Measurements from ENCODE around the gene DZIP1L. TPM values are rescaled to one million over a fixed set of nuclear protein-coding genes. Genes with fewer than 3 reads are reported as not detected.
"Not testable (repeated sequence)": the region's sequence is repeated elsewhere in the genome, so short reads cannot be mapped to it uniquely, and the experiment has no call there.

The DZIP1L gene
- polyA plus RNA-seq, 3 donors from 2014 or later = not detected

- no peak for DNase-seq
- no peak overlapping the region for H3K27ac Mint-ChIP-seq
- H3K4me1 Mint-ChIP-seq = no peaks in the 10 kb centered on the region
- H3K27me3 Mint-ChIP-seq (ENCODE audit: low read depth in 3 of 3) = peaks cover 0 to 3% (median 0%) of the 10 kb centered on the region in 3 donors
- no peaks in the 10 kb centered on the region for H3K9me3 Mint-ChIP-seq
- H3K4me3 Mint-ChIP-seq = no peak overlapping the region
- no peaks in the 10 kb centered on the region for H3K36me3 Mint-ChIP-seq
Measured at GRCh38 chr3:138097192-138098172, 17.9 kb downstream of the DZIP1L start.

GRCh38 chr3:138093721-138094120 lies 21.7 kb downstream of the DZIP1L start:
- Mint-ChIP-seq H3K36me3 (no peaks in the 10 kb centered on the region), H3K27ac (no peak overlapping the region), H3K4me1 (no peaks in the 10 kb centered on the region), H3K9me3 (peaks cover 0 to 2% (median 0%) of the 10 kb centered on the region in 6 donors), H3K4me3 (no peak overlapping the region), H3K27me3 (ENCODE audit: low read depth in 3 of 3) (peaks cover 0 to 2% (median 2%) of the 10 kb centered on the region in 3 donors)
- DNase-seq = no peak

- H3K27ac Mint-ChIP-seq = no peak overlapping the region
- H3K27me3 Mint-ChIP-seq (ENCODE audit: low read depth in 3 of 3) = peaks cover 0 to 3% (median 2%) of the 10 kb centered on the region in 3 donors
- peaks cover 0 to 2% (median 0%) of the 10 kb centered on the region in 6 donors for H3K9me3 Mint-ChIP-seq
- H3K4me3 Mint-ChIP-seq = no peak overlapping the region
- DNase-seq = no peak
- H3K4me1 Mint-ChIP-seq = no peaks in the 10 kb centered on the region
- H3K36me3 Mint-ChIP-seq = no peaks in the 10 kb centered on the region
Measured at GRCh38 chr3:138092023-138092422, 23.4 kb downstream of the DZIP1L start.

GRCh38 chr3:138089091-138089490 lies 26.3 kb downstream of the DZIP1L start:
- H3K27me3 Mint-ChIP-seq (ENCODE audit: low read depth in 3 of 3) = peaks cover 0 to 4% (median 3%) of the 10 kb centered on the region in 3 donors
- no peak overlapping the region for H3K4me3 Mint-ChIP-seq
- H3K4me1 Mint-ChIP-seq = no peaks in the 10 kb centered on the region
- H3K27ac Mint-ChIP-seq = no peak overlapping the region
- DNase-seq = no peak
- no peaks in the 10 kb centered on the region for H3K36me3 Mint-ChIP-seq
- peaks cover 0 to 2% (median 0%) of the 10 kb centered on the region in 6 donors for H3K9me3 Mint-ChIP-seq

- H3K9me3 Mint-ChIP-seq; H3K36me3 Mint-ChIP-seq; H3K4me1 Mint-ChIP-seq; H3K27me3 Mint-ChIP-seq (ENCODE audit: low read depth in 3 of 3); H3K4me3 Mint-ChIP-seq; DNase-seq; H3K27ac Mint-ChIP-seq: not testable (repeated sequence)
Measured at GRCh38 chr3:138085745-138086144, 29.7 kb downstream of the DZIP1L start.

GRCh38 chr3:138084196-138084595 lies 31.2 kb downstream of the DZIP1L start:
- Mint-ChIP-seq H3K27ac (no peak overlapping the region), H3K4me3 (no peak overlapping the region)

GRCh38 chr3:138082992-138083386 lies 32.4 kb downstream of the DZIP1L start:
- no peak overlapping the region for H3K27ac Mint-ChIP-seq
- peaks cover 4 to 8% of the 10 kb centered on the region in 2 donors for H3K4me1 Mint-ChIP-seq
- H3K4me3 Mint-ChIP-seq = no peak overlapping the region
- DNase-seq = no peak
- H3K9me3 Mint-ChIP-seq = no peaks in the 10 kb centered on the region
- H3K27me3 Mint-ChIP-seq (ENCODE audit: low read depth in 3 of 3) = peaks cover 2 to 4% (median 4%) of the 10 kb centered on the region in 3 donors
- no peaks in the 10 kb centered on the region for H3K36me3 Mint-ChIP-seq

More at GRCh38 chr3:138084196-138084595, 31.2 kb downstream of the DZIP1L start:
- DNase-seq = no peak
- H3K4me1 Mint-ChIP-seq = peaks cover 4 to 8% of the 10 kb centered on the region in 2 donors
- no peaks in the 10 kb centered on the region for H3K9me3 Mint-ChIP-seq
- H3K27me3 Mint-ChIP-seq (ENCODE audit: low read depth in 3 of 3) = peaks cover 2 to 4% (median 4%) of the 10 kb centered on the region in 3 donors
- H3K36me3 Mint-ChIP-seq = no peaks in the 10 kb centered on the region

GRCh38 chr3:138082085-138082991 lies 33.1 kb downstream of the DZIP1L start:
- peaks cover 4 to 8% of the 10 kb centered on the region in 2 donors for H3K4me1 Mint-ChIP-seq
- H3K9me3 Mint-ChIP-seq = no peaks in the 10 kb centered on the region
- H3K27ac Mint-ChIP-seq = no peak overlapping the region
- peaks cover 2 to 4% (median 3%) of the 10 kb centered on the region in 3 donors for H3K27me3 Mint-ChIP-seq (ENCODE audit: low read depth in 3 of 3)
- H3K36me3 Mint-ChIP-seq = no peaks in the 10 kb centered on the region
- peak overlapping the region in 1 of 5 donors; percentile 20 for H3K4me3 Mint-ChIP-seq
- no peak for DNase-seq

- peaks cover 2 to 4% (median 3%) of the 10 kb centered on the region in 3 donors for H3K27me3 Mint-ChIP-seq (ENCODE audit: low read depth in 3 of 3)
- H3K9me3 Mint-ChIP-seq = no peaks in the 10 kb centered on the region
- no peak for DNase-seq
- no peak overlapping the region for H3K4me3 Mint-ChIP-seq
- no peaks in the 10 kb centered on the region for H3K36me3 Mint-ChIP-seq
- H3K4me1 Mint-ChIP-seq = peaks cover 4 to 8% of the 10 kb centered on the region in 2 donors
- no peak overlapping the region for H3K27ac Mint-ChIP-seq
Measured at GRCh38 chr3:138081371-138082084, 33.9 kb downstream of the DZIP1L start.

- DNase-seq = no peak
- no peak overlapping the region for H3K27ac Mint-ChIP-seq
- H3K27me3 Mint-ChIP-seq (ENCODE audit: low read depth in 3 of 3) = peaks cover 2 to 6% (median 3%) of the 10 kb centered on the region in 3 donors
- H3K9me3 Mint-ChIP-seq = no peaks in the 10 kb centered on the region
- no peak overlapping the region for H3K4me3 Mint-ChIP-seq
- peaks cover 4 to 8% of the 10 kb centered on the region in 2 donors for H3K4me1 Mint-ChIP-seq
- H3K36me3 Mint-ChIP-seq = no peaks in the 10 kb centered on the region
Measured at GRCh38 chr3:138079901-138080300, 35.5 kb downstream of the DZIP1L start.

- Mint-ChIP-seq H3K4me3 (no peak overlapping the region), H3K4me1 (peaks cover 4 to 8% of the 10 kb centered on the region in 2 donors), H3K27ac (no peak overlapping the region), H3K36me3 (no peaks in the 10 kb centered on the region), H3K27me3 (ENCODE audit: low read depth in 3 of 3) (peaks cover 2 to 3% (median 3%) of the 10 kb centered on the region in 3 donors), H3K9me3 (no peaks in the 10 kb centered on the region)
- no peak for DNase-seq
Measured at GRCh38 chr3:138078901-138079344, 36.5 kb downstream of the DZIP1L start.

GRCh38 chr3:138078096-138078495 lies 37.3 kb downstream of the DZIP1L start:
- Mint-ChIP-seq H3K4me3 (no peak overlapping the region), H3K9me3 (no peaks in the 10 kb centered on the region), H3K27me3 (ENCODE audit: low read depth in 3 of 3) (peaks cover under 1 to 3% (median 3%) of the 10 kb centered on the region in 3 donors), H3K4me1 (peaks cover 4 to 8% of the 10 kb centered on the region in 2 donors), H3K36me3 (no peaks in the 10 kb centered on the region), H3K27ac (no peak overlapping the region)
- no peak for DNase-seq

- peaks cover 0 to 9% (median 0%) of the 10 kb centered on the region in 3 donors for H3K27me3 Mint-ChIP-seq (ENCODE audit: low read depth in 3 of 3)
- no peaks in the 10 kb centered on the region for H3K9me3 Mint-ChIP-seq
- no peak overlapping the region for H3K27ac Mint-ChIP-seq
- no peaks in the 10 kb centered on the region for H3K4me1 Mint-ChIP-seq
- H3K4me3 Mint-ChIP-seq = no peak overlapping the region
- DNase-seq = no peak
- no peaks in the 10 kb centered on the region for H3K36me3 Mint-ChIP-seq
Measured at GRCh38 chr3:138072796-138073195, 42.6 kb downstream of the DZIP1L start.

Measured in immature natural killer cell (primary cell).